ENCODE results near the gene PCYT1A. TPM values are rescaled to one million over a fixed set of nuclear protein-coding genes. Genes with fewer than 3 reads are reported as not detected.
"Not testable (repeated sequence)": the region's sequence is repeated elsewhere in the genome, so short reads cannot be mapped to it uniquely, and the experiment has no call there.

The PCYT1A gene
- polyA plus RNA-seq, 12 donors = 37.1 to 49.7 (median 43.6) TPM; not detected in 1

DNA sequence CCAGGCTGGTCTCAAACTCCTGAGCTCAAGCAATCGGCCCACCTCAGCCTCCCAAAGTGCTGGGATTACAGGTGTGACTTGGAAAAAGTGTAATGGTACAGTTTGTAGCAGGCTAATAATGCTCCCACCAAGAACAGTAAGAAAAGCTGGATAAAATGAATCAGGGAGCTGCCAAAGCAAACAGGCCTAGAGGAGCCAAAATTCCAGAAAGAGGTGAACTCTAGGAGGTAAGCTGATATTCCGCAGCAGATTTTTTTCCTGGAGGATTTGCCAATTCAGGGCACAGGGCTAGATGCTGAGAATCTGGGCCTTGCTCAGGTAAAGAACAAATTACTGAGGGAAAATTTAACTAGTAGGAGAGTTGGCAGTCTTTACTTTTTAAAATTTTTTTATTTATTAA, 11.0 kb upstream of the PCYT1A start:
- DNase-seq = no peak

DNA sequence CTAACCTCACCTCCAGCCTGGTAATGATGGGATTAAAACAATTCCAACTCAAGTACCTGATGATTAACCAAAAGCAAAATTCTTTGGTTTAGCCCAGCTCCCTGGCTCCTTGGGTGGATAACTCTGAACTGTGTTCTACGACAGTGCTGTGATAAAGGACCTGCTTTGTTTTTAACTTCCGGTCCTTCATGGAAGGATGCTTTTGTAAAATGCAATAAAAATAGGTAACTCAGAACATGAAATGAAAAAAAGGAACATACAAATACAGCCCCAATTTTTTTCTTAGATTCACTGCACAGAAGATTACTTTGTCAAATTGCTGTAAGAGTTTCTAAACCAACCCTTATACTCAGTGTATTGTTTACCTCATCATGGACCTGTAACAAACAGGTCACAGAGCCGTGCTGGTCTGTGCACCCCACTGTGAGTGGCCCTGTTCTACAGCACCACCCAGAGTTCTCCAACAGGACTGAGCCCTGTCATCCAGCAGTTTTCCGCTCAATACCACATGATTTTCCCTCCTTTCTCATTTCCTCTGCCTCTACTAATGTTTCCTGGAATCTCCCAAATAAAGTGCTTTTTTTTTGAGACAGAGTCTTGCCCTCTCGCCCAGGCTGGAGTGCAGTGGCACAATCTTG, 4.9 kb upstream of the PCYT1A start:
- DNase-seq = no peak

DNA sequence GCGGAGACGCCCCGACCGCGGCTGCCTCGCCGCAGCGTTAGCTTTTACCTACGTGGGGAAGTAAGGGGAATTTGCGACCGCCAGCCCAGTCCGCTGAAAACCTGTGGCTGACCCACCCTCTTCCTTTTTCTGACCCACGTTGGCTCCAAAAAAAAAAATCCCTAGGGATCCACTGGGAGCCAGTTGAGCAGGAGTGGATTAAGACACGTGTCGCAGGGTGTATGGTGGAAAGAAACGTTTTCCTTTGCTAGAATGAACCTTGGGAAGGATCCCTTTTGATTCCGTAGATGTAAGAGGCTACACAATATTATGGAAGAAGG, 575 bp upstream of the PCYT1A start:
- peak; percentile 57 for DNase-seq

DNA sequence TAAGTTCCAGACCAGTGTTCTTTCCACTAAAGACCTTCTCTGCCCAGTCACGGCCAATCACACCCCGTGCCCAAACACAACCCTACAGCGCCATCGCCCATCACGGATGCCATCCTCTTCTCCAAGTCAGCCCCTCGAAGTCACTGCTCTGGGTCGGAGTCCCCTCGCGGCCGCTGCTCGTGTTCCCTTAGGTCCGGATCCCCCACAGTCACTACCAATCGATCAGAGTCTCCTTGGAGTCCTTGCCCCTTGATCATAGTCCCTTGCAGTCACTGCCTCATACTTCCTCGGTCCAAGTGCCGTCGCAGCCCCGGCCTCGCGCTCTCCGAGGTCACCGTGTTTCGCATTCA, 461 bp downstream of the PCYT1A start:
- DNase-seq = no peak

DNA sequence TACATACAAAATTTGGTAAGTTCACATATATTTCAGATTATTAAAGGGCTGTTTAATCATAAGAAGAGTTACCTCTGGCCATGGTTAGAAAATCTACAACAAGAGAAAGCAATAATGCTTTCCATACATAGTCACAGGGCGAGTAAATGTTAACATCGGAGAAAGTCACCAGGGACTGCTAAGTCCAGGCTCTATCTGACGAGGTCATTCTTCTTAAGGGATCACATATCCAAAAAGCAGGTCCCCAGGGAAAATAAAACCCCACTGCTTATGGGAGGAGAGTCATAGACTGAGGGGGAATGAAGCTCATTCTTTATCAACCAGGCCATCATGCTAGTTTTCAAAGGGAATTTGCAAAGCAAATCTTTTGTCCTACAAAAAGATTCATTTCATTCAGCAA, 3.1 kb downstream of the PCYT1A start:
- DNase-seq = no peak

DNA sequence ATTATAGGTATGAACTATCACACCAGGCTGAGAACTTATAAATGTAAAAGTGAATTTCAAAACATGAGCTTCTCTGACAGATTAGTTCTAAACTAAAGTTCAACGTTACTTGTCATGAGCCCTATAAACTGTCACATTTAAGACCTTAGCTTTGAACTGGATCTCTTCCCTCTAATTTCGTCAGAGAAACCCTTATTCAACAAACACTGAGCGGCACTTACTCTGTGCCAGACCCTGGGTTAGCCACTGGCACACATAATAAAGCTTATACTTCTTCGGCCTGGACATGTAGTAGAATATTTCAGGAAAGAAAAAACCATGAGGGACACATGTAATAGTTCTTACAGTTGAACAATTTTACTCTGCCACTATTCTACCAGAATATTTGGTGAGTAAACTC, 5.6 kb downstream of the PCYT1A start:
- DNase-seq = no peak

DNA sequence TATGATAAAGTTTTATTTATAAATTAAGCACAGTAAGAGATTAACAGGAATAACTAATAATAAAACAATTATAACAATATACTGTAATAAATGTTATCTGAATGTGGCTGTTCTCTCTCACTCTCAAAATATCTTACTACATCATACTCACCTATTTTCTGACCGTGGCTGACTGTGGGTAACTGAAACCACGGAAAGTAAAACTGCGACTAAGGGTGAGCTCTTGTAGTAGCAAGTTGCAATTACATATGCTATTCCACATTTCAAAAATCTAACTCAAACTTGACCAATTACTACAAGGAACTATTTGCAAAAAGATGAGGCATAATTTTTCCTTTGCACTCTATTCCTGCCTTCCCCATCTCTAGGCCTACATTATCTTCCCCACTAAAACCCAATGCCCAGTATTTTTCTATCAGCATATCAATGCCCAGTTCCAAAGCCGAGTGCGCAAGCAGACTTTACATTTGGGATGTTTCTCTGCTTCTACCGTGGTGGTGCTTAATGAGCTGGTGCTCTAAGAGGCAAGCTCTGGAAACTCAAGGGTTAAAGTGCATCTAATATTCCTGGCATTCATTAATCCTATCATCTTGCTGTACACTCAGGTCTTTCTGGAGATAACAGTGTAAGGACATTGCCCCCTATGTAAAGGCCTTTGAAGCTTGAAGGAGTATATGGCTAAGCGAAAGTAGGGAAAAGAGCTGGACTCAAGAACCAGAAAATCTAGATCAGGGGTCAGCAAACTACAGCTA, 6.7 kb downstream of the PCYT1A start:
- no peak for DNase-seq

DNA sequence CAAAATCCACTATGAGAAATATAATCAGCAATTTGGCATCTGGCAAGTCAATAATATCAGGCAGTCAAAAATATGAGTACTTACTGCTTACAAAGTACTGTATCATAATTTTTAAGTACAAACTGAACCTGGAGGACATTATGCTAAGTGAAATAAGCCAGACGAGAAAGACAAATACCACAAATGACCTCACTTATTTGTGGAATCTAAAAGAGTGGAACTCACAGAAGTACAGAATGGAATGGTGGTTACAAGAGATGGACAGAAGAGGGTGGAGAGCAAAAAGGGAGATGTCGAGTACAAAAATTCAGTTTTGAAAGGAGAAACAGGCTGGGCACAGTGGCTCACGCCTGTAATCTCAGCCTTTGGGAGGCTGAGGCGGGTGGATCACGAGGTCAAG, 12.4 kb downstream of the PCYT1A start:
- DNase-seq = no peak

DNA sequence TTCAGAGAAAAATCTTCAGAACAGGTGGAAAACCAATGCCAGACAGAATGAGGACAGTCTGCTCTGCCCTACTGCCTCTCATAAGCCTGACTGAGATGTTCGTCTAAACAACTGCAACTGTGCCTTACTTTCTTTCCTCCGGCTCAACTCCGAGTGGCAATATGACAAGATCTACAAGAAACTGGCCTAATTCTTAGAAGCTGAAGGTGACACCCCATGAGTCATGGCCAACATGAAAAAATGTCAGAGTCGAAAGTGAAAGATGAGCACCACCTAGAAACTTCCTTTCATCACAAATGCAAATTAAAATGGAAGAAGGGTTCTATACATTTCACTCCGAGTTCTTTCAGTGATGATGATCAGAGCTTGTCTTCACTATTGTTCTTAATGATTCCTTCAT, 12.9 kb downstream of the PCYT1A start:
- no peak for DNase-seq

DNA sequence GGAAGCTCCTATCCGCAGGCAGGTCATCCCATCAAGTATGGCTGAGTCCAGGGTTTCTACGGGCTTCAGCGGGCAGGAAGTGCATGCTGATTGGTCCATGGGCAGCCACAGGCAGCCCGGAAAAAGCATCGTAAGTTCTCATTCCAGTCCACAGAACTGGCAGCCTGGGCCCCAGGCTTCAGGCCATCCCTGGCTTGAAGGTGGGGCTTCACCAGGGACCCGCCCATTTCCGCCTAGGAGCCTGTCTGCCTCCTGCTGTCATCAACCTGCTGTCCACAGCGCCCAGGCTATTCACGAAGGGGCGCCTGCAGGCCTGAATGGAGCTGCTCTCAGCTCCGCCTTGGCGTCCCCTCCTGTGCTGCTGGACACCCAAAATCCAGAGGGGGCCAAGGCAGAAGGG, 13.9 kb downstream of the PCYT1A start:
- DNase-seq = no peak

DNA sequence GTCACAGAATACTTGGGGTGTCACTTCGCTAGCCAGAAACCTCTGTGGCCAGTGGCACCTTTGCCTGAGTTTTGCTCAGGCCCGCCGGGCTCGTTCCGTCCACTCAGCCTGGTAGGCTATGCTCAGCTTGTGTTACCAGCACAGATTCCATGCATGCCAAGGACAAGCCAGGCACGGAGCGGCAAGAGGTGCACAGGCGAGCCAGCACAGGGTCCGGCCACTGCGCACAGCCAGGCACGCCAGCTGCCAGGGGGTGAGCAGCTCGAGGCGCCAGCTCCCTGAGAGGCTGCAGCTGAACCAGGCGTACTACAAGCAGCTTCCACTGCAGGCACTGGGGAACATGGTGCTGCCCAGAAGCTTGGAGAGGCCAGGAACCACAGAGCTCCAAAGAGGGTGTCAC, 14.7 kb downstream of the PCYT1A start:
- DNase-seq = no peak

DNA sequence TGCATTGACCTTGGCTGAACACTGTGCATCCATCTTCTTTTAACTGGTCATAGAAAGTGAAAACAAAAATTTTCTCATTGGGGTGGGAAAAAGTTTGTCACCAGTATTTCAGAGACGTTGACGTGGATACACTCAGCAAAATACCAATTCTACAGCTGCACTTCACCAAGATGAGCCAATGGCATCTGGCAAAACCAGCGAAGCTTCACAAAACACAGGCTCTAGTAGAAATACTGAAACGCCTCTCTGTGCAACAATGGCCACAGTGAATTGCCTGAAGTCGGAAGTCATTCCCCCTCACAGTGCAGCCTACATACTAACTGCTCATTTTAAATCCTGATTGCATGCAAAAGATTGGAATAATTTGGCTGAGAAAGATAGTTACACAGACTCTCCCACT, 17.0 kb downstream of the PCYT1A start:
- DNase-seq = no peak

DNA sequence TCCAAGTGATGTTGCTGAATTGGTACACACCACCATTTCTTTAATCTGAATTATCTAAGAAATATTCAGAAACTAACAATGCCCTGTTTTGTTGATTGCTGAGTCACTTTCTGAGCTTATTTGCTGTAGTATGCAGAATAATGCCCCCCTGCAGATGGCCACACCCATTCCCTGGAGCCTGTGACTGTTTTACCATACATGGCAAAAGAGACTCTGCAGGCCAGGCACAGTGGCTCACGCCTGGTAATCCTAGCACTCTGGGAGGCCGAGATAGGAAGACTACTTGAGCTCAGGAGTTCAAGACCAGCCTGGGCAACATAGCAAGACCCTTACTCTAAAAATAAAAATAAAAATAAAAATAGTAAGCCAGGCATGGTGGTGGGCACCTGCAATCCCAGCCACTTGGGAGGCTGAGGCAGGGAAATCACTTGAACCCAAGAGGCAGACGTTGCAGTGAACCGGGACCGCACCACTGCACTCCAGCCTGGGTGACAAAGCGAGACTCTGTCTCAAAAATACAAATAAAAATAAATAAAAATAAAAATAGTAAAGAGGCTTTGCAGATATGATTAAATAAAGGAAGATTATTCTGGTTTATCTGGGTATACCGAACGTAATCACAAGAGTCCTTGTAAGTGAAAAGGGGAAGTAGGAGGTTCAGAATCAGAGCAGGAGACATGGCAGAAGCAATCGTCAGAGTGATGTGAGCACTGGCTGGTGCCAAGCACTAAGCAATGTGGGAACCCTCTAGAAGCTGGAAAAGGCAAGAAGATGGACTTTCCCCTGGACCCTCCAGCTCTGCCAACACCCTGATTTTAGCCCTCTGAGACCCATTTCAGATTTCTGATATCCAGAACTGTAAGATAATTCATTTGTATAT, 19.0 kb downstream of the PCYT1A start:
- no peak for DNase-seq

DNA sequence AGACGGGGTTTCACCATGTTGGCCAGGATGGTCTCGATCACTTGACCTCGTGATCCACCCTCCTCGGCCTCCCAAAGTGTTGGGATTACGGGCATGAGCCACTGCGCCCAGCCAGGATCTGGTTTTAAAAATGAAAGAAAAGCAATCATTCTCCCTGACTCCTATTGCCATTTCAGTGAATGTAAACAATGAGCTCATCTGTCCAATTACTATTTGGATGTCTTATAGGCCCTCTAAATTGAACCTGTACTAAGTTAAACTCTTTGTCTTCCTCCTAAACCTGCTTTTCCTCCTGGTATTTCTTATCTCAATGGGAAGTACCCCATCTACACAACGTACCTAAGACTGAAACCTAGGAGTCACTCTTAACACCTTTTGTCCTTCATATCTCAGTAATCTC, 23.7 kb downstream of the PCYT1A start:
- DNase-seq = no peak

DNA sequence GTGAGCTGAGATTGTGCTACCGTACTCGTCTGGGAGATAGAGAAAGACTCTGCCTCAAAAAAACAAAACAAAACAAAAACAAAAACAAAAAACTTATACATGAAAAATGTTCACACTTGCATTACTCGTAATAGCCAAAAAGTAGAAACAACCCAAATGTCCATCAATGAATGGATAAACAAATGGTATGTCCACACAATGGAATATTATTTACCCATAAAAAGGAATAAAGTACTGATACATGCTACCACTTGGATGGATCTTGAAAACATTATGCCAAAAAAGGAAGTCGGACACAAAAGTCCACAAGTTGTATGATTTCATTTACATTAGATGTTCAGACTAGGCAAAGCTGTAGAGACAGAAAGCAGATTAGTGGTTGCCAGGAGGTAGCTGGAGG, 26.7 kb downstream of the PCYT1A start:
- DNase-seq = no peak

DNA sequence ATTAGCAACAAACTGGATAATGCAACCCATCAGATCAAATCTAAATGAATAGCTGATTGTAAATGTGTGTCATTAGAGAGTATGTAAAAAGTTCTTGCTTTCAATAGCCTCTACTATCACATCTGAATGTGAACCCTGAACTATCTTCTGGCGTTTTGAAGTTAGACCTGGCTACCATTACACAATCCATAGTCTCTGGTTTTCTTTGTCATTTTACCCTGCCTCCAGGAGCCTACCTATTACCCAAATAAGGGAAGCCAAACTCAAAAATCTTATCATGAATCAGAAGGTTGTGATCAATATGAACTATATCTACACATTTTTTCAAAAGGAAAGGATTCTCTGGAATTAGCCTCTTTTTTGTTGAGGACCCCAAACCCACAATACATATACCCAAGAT, 31.8 kb downstream of the PCYT1A start:
- DNase-seq = no peak

DNA sequence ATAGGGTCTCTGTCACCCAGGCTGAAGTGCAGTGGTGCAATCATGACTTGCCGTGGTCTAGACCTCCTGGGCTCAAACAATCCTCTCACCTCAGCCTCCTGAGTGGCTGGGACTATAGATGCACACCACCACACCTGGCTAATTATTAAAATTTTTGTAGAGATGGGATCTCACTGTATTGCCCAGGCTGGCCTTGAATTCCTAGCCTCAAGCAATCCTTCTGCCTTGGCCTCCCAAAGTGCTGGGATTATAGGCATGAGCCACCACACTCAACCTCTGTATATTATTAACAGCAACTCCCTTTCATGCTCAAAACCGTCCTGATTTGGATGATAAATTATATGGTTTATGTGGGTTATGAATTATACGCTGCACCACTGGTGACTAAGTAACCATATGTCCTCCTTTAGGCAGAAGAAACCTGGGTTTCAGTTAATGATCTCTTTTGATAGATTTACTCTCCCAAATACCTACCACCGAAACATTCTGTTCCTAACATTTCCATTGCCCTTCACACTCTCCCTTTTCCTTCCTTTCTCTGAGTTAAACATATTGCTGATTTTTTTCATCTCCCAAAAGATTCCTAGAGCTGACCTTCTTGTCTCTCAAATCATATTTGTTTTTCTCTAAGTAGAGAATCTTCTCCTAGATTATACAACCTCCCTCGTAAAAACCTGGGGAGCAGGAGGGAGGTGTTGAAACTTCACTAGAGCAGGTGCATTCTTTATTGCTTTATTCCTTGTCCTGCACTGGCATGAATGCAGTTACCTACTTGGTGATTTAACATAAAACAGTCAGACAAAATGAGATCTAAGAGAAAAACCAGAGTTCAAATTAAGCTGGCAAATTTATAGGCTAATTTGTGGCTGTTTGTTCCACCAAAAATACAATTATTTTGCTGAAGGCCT, 32.9 kb downstream of the PCYT1A start:
- no peak for DNase-seq

DNA sequence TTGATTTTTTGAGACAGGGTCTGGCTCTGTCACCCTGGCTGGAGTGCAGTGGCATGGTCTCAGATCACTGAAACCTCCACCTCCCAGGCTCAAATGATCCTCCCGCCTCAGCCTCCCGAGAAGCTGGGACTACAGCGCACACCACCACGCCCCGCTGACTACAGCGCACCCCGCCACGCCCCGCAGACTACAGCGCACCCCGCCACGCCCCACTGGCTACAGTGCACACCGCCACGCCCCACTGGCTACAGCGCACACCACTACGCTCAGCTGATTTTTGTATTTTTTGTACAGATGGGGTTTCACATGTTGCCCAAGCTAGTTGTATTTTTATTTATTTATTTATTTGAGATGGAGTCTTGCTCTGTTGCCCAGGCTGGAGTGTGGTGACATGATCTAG, 35.6 kb downstream of the PCYT1A start:
- DNase-seq = no peak

DNA sequence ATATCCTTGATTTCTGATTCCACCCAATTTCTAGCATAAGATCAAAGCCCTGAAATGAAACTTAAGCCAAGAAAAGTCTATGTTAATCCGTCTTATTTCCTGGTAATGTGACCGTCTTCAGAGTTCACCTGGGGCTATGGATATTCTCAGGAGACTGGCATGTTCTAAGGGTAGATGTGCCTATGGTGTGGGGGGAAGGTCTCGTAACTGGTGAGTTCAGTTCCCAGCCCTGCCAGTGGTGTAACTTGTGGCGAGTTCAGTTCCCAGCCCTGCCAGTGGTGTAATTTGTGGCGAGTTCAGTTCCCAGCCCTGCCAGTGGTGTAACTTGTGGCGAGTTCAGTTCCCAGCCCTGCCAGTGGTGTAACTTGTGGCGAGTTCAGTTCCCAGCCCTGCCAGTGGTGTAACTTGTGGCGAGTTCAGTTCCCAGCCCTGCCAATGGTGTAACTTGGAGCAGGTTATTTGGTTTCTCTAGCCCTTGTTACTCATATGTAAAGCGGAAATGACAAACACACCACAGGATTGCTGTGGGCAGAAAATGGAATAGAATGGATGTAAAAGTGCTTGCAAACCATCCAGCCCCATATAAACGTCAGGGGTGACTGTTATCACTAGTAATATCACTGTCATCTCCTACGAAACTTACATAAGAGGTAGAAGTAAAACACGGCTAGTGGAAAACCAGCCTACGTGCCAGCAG, 40.8 kb downstream of the PCYT1A start:
- no peak for DNase-seq

DNA sequence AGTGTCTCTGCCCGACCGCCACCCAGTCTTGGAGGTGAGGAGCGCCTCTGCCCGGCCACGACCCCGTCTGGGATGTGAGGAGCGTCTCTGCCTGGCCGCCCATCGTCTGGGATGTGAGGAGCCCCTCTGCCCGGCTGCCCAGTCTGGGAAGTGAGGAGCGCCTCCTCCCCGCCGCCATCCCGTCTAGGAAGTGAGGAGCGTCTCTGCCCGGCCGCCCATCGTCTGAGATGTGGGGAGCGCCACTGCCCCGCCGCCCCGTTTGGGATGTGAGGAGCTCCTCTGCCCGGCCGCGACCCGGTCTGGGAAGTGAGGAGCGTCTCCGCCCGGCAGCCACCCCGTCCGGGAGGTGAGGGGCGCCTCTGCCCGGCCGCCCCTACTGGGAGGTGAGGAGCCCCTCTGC, 43.4 kb downstream of the PCYT1A start:
- not testable (repeated sequence) for DNase-seq

DNA sequence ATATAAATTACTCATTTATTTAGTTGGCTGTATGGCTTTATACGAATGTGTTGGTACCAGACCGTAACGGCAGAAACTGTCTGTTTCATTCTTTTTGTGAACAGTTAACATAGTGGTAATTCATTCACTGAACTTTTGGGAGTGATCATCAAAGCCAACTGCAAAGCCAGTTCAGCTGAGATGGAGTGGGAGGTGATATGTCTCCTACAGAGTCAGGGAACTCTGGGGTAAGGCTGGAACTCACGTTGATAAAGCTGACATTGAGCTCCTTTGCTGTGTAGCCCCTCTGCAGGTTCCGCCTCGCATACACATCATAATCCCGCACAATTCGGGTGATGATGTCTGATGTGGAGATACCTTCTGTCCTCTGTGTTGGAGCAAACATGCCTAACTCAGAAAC, 45.8 kb downstream of the PCYT1A start:
- DNase-seq = no peak

Measured in muscle of arm (tissue), 12 donors.